HG03159 (cell line): ENCODE measurements around the gene SEC16B.

Experiments used
- ATAC-seq: cut with Tn5 transposase; IDR thresholded peaks from one replicate; pipeline ENCODE4 v1.9.1; 2021; ENCODE audit warnings: mild to moderate bottlenecking, moderate library complexity; ENCODE audit not compliant: unreplicated experiment

The SEC16B gene

DNA sequence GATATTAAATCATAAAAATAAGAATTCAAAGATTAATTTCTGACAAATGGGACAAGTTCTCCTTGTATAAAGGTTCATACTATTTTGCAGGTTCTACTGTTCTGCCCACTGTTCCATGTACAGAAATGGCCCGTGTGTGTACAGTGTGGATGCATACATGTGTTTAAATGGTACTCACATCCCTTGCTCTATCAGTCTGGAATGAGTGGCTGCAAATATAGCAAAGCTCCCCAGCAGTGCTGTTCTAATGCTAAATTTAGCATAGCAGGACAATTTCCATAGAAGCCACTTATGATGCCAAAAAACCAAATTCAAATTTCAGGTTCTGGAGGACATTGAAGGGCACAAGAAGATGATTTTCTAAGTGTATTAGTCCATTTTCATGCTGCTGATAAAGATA is 9.4 kb upstream of the SEC16B start:
- no peak for ATAC-seq

DNA sequence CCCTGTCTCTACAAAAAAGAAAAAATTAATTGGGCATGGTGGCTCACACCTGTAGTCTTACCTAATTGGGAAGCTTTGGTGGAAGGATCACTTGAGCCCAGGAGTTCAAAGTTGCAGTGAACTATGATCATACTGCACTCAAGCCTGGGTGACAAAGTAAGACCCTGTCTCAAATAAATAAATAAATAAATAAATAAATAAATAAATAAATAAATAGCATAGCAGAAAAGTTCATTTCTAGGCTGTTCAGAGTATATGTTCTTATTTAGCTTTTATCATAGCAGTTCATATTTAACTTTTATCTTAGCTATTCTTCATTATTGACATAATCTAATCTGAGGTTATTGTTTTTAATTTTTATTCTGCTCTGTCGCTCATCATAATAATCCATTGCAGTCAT is 8.7 kb upstream of the SEC16B start:
- no peak for ATAC-seq

DNA sequence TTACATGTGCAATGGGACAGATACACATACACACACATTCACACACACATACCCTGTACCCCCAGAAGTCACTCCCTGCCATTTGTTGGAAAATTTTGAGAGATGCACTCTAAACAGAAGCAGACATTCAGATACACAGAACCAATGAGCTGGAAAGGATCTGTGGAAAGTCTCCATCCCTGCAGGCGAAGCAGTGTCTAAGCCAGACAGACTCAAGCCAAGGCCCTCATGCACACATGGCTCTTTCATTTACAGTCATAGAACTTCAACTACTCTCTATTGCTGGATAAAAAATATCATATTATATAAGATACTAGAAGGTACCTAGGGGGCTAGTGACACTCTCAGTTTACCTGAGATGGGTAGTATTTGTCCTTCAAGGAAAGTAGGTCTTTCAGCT is 7.3 kb upstream of the SEC16B start:
- ATAC-seq, result no peak

DNA sequence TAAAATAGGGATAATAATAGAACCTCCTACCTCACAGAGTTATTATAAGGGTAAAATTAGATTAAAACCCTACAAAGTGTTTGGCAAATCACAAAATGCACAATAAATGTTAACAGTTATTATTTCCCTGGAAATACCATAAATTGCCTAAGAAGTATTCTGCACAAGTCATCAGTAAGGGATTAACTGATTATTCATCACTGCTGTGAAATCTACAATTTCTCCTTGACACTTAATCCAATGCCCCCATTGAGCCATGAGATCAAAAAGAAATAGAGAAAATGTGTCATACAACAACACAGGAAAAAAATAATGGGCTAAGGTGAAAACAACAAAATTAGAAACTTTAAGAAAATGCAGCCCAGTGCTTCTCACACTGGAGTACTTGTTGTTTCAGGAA is 6.7 kb upstream of the SEC16B start:
- no peak for ATAC-seq

DNA sequence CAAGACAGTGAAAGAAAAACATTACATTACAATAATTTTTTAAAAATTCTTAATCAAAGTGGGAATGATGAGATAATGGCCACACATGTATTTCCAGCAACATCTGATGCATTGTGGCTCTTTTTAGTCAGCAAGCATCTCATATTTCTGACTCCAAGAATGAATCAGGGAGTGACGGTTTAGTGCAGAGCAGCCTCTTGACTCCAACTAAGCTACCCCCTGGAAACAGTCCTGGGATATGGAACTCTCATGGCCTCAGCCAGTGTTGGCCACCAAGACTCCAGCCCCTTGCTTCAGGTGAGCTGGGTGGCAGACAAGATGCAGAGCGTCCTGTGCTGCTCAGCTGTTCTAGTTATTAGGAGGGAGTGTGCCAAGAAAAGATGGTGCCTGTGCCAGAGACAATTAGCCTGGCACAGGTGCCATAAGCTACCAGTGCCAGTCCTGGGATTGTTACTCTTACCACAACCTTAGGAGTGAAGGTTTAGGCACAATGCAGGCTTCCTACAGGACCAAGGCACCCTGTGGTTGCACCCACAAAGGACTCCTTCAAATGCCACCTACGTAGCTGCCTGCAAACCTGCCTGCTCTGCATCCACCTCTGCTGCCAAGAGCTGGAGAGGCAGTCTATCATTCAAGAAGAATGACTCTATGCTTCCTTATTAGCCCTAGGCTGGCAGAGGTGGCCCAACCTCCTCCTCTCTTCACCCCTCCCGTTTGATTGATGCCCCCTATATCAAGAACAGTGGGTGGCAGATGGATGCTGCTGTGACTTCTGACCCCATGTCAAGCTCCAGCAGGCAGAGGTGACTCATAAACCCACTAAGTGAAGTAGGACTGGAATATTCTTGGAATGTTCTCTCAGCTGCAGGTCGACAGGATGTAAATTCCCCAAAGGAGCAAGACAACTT is 6.0 kb upstream of the SEC16B start:
- ATAC-seq, result no peak

DNA sequence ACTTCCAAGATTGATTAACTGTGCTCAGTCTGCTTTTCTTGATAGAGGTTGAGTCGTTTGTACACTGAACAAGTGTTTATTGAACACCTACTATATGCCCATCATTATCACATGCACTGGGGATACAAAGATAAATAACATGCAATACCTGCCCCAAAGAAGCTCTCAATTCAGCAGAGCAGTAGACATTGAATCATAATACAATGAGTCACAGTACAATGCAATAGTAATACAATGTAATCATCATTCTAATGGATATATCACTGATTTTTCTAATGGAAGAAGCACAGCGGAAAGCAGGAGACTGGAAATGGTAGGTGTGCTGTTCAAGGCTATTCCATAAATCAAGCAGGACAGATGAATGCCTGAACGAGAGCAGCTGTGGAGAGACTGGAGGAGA is 3.7 kb upstream of the SEC16B start:
- ATAC-seq, result no peak

GRCh38 chr1:177969109-177969508 is 749 bp downstream of the SEC16B start:
- ATAC-seq, result no peak

- ATAC-seq, result no peak
Measured at GRCh38 chr1:177966199-177966598, 3.7 kb downstream of the SEC16B start.

DNA sequence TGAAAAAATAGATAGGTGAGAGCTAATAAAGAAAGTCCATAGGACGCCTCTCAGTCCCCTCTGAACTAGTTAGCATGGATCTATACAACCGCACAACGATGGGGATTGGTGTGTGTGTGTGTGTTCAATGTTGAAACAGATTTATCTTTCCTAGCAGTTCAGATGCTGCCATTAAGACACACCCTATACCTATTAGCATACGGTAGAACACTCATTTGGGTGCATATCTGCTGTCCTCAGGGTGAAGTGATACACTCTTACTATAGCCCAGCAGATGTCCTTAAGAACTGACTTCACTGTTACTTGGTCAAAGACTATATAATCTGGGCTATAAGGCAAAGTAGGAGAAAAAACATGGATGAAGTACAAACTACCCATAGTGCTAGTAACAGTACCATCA is 4.6 kb downstream of the SEC16B start:
- ATAC-seq, result no peak

DNA sequence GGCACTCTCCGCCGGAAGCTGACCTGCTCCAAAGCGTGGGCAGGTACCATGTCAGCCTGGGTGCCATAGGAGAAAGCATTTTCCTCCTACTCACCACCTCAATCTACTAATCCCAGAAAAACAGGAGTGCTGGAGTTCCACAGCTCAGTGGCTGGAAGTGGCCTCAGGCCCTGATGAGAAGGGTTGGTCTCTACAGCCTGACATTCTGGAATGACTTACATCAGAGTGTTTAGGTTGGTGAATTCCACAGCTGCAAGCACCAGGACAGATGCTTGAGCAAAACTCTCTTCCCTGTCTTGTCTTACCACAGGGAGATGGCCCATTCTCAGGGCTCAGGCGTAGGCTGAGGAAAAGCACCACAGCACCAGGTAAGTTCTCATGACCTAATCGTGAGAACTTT is 5.5 kb downstream of the SEC16B start:
- no peak for ATAC-seq

- ATAC-seq, result no peak
Measured at GRCh38 chr1:177960939-177961622, 8.8 kb downstream of the SEC16B start.

DNA sequence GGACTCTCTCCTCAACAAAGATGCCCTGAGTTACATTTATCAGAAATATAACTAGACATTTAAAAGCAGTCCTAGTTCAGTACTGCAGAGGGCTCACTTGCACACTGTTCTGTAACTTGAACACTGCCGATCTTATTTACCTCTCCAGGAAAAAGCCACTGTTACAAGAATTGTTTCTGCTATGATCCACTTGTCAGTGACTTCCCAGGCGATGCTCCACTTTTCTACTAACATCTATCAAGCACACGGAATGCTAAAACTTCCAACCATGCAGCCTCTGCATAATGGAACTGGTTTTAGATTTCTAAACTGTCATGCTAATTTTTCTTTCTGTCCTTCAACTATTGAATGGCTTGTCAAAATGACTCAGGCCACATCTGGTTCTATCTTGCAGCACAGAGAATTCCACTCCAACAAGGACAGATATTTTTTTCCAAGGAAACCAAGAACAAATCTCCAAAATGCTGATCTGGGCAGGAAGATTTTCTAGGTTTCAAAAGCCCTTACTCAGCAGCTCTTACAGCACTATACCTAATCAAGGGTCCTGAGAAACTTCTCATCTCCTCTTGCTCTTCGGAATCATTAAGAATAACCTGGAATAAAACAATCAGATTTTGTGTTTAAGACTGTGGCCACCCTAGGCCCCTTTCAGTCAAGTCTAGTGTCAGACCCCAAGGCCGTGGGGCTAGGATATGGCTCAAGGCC is 9.9 kb downstream of the SEC16B start:
- no peak for ATAC-seq

GRCh38 chr1:177958092-177958491 is 11.8 kb downstream of the SEC16B start:
- ATAC-seq, result no peak

DNA sequence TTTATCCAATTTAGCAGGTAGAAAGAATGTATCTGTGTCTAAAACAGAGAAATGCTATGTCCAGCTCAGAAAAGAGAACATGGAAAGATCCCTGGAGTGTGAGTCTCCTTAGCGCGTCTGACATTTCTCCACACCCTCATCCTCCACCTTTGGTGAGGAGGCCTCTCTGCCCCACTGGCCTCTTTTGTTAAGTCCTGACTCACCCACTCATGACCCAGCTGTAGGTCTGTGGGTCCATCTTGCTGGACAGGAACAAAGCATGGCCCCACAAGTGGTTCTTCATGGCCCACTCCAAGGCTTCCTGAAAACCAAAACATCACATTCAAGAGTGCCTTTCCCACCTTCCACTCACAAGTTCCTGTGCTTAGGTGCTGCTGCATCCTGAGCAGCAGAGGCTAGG is 15.8 kb downstream of the SEC16B start:
- no peak for ATAC-seq

DNA sequence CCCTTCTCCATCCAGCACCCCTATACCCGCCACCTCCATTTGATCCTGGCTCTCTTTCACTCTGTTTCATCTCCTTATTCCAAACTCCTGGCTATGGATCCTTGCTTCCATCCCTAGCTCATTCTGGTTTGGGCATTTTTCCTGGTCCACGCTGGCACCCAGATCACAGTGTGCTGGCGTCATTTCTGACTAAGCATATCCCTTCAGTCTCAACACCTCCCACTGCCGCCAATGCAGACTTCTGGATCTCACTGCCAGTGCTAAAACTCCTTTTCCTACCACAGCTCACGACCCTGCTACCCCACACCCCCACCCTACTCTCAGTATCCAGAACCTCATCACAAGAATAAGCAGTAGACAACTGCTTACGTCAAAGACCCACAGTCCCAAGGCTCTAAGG is 16.3 kb downstream of the SEC16B start:
- no peak for ATAC-seq

DNA sequence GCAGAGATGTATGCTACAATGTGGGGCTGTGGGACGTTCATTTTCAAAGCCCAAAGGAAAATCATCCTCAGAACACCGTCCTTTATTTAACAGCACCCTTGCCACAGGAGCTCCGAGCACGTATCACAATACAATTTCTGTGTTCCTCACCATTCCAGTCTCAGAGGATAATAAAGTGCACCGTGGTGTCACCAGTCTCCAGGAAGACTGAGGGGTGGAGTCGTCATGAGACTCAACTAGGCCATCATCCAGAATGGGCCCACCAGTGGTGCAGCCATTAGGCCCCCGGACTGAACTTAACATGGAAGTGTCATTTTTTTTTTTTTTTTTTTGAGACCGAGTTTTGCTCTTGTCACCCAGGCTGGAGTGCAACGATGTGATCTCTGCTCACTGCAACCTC is 17.2 kb downstream of the SEC16B start:
- no peak for ATAC-seq

- no peak for ATAC-seq
Measured at GRCh38 chr1:177952249-177952648, 17.6 kb downstream of the SEC16B start.

DNA sequence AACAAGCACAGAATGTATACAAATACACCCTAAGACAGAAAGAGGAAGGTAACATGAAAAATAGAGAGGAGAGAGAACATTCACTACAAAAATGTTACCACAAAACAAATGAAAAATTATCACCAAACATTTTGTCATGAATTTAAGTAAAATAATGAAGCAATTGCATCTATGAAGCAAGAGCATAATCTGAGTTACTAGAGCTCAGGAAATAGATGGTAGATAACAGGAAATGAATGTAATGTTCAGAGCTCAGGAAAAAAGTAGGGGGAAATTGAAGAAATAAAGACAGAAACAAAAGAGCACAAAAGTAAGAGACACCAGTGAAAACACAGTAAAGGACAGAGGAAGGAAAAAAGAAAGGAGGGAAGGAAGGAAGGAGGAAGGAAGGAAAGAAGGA is 19.4 kb downstream of the SEC16B start:
- no peak for ATAC-seq

DNA sequence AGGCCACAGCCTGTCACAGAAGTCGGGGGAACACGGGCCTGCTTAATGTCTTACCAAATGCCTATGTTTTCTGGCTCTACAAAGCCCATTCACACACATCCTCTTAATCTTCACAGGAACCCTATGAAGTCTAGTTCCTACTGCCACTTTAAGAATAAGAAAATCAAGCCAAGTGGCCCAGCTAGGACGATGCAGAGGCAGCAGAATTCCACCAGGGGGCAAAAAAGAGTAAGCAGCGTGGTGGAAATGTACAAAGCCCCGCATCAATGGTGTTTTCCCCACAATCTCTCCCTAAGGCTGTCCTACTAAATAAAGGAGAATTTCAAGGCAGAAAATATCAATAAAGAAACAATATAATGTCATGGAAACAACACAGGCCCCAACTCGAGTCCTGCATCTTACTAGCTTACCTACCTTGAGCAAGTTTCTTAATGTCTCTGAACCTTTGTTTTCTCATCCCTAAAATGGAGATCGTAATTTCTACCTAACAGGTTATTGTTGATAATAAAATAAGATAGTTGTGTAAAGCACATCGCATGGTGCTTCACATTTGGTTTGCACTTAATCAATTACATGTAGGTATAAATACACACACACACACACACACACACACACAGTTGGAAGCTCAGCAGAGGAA is 21.4 kb downstream of the SEC16B start:
- peak; percentile 90 for ATAC-seq

DNA sequence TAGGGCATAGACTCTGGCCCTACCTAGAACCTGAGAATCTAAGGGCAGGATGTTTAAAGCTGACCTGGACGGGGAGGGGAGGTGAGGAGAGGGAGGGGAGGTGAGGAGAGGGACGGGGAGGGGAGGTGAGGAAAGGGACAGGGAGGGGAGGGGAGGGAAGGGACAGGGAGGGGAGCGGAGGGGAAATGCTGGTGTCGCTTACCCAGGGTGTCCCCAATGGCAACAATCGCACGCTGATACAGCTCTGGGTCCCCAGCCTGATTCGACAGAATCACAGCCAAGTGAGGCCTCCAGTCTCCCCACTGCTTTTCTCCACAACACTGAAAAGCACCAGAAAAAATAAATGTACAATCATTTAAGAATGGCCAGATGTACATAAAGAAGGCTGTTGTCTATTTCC is 22.2 kb downstream of the SEC16B start:
- no peak for ATAC-seq

GRCh38 chr1:177945943-177946650 is 23.8 kb downstream of the SEC16B start:
- ATAC-seq, result peak; percentile 77
